PC-9 (cell line): ENCODE results near the gene SCAP.

Experiments
- CTCF ChIP-seq: fragments of 200-600 bp; sonication (generic); conservative IDR thresholded peaks from 2 replicates; pipeline ENCODE4 v1.6.1; 2017; ENCODE audit warnings: mixed run types, antibody characterized with exemption, mild to moderate bottlenecking, moderate library complexity
- EZH2 ChIP-seq: fragments of 200-600 bp; sonication (generic); IDR thresholded peaks from 2 replicates; pipeline ENCODE4 v1.8.0; 2017; ENCODE audit warnings: antibody characterized with exemption, low read depth

GRCh38 chr3:47367631-47368030 is 108.1 kb downstream of the SCAP start:
- TF ChIP-seq EZH2 (no peak), CTCF (no peak)
